ENCODE data around the gene MRAP. TPM values are rescaled to one million over a fixed set of nuclear protein-coding genes. Genes with fewer than 3 reads are reported as not detected.

The MRAP gene
- total RNA-seq, 1 experiment from 2014 or later, result not detected

GRCh38 chr21:32347977-32348376, 49.3 kb downstream of the MRAP start:
- Mint-ChIP-seq H3K4me3 (ENCODE audit: low read depth, unreplicated experiment) (no peak overlapping the region), H3K27me3 (ENCODE audit: unreplicated experiment) (no peaks in the 10 kb centered on the region), H3K9me3 (ENCODE audit: low read depth, unreplicated experiment) (no peaks in the 10 kb centered on the region), H3K4me1 (ENCODE audit: low read depth, unreplicated experiment) (no peaks in the 10 kb centered on the region), H3K36me3 (ENCODE audit: insufficient read depth, unreplicated experiment) (peaks cover 39% of the 10 kb centered on the region), H3K27ac (ENCODE audit: unreplicated experiment) (no peak overlapping the region)
- BruUV-seq (replicated peaks), result no TSS peak
- TF ChIP-seq CTCF (IDR thresholded peaks at IDR 0.05; ENCODE audit: unreplicated experiment), result no peak
- CTCF ChIA-PET, result no interaction called here
- intact Hi-C loops (cut with micrococcal nuclease; ENCODE audit: unreplicated experiment), result no loop called here
- no peak for DNase-seq

- Mint-ChIP-seq H3K4me3 (ENCODE audit: low read depth, unreplicated experiment) (no peak overlapping the region), H3K27ac (ENCODE audit: unreplicated experiment) (no peak overlapping the region), H3K9me3 (ENCODE audit: low read depth, unreplicated experiment) (no peaks in the 10 kb centered on the region), H3K36me3 (ENCODE audit: insufficient read depth, unreplicated experiment) (peaks cover 35% of the 10 kb centered on the region), H3K4me1 (ENCODE audit: low read depth, unreplicated experiment) (no peaks in the 10 kb centered on the region), H3K27me3 (ENCODE audit: unreplicated experiment) (no peaks in the 10 kb centered on the region)
- TF ChIP-seq CTCF (IDR thresholded peaks at IDR 0.05; ENCODE audit: unreplicated experiment), result no peak
- CTCF ChIA-PET, result no interaction called here
- DNase-seq, result no peak
- intact Hi-C loops (cut with micrococcal nuclease; ENCODE audit: unreplicated experiment), result no loop called here
- no TSS peak for BruUV-seq (replicated peaks)
These were observed 50.1 kb downstream of the MRAP start for GRCh38 chr21:32348604-32349332.

GRCh38 chr21:32349333-32349944, 50.8 kb downstream of the MRAP start:
- no peak for DNase-seq
- Mint-ChIP-seq H3K27me3 (ENCODE audit: unreplicated experiment) (no peaks in the 10 kb centered on the region), H3K4me3 (ENCODE audit: low read depth, unreplicated experiment) (no peak overlapping the region), H3K4me1 (ENCODE audit: low read depth, unreplicated experiment) (no peaks in the 10 kb centered on the region), H3K9me3 (ENCODE audit: low read depth, unreplicated experiment) (no peaks in the 10 kb centered on the region), H3K36me3 (ENCODE audit: insufficient read depth, unreplicated experiment) (peaks cover 30% of the 10 kb centered on the region), H3K27ac (ENCODE audit: unreplicated experiment) (no peak overlapping the region)
- intact Hi-C loops (cut with micrococcal nuclease; ENCODE audit: unreplicated experiment), result no loop called here
- BruUV-seq (replicated peaks), result no TSS peak
- no peak for TF ChIP-seq CTCF (IDR thresholded peaks at IDR 0.05; ENCODE audit: unreplicated experiment)
- CTCF ChIA-PET, result no interaction called here

- Mint-ChIP-seq H3K4me3 (ENCODE audit: low read depth, unreplicated experiment) (no peak overlapping the region), H3K27ac (ENCODE audit: unreplicated experiment) (no peak overlapping the region), H3K36me3 (ENCODE audit: insufficient read depth, unreplicated experiment) (peaks cover 27% of the 10 kb centered on the region), H3K9me3 (ENCODE audit: low read depth, unreplicated experiment) (no peaks in the 10 kb centered on the region), H3K27me3 (ENCODE audit: unreplicated experiment) (no peaks in the 10 kb centered on the region), H3K4me1 (ENCODE audit: low read depth, unreplicated experiment) (no peaks in the 10 kb centered on the region)
- BruUV-seq (replicated peaks), result no TSS peak
- intact Hi-C loops (cut with micrococcal nuclease; ENCODE audit: unreplicated experiment), result no loop called here
- DNase-seq, result no peak
- no peak for TF ChIP-seq CTCF (IDR thresholded peaks at IDR 0.05; ENCODE audit: unreplicated experiment)
- CTCF ChIA-PET, result interaction anchor here (0.6 kb wide), 1 partner anchor 58 kb away, joined by 8 read pairs; no protein-coding TSS in a partner anchor
These were observed 51.7 kb downstream of the MRAP start for GRCh38 chr21:32350211-32350980.
